ENCODE results near the gene TPRG1. TPM values are rescaled to one million over a fixed set of nuclear protein-coding genes. Genes with fewer than 3 reads are reported as not detected.

The TPRG1 gene
- total RNA-seq, 2 donors from 2014 or later, result 0.69 to 1.3 TPM

GRCh38 chr3:189308608-189309007, 136.8 kb downstream of the TPRG1 start:
- no peak overlapping the region for H3K27ac ChIP-seq (ENCODE audit: low read depth, low read length)
- H3K9ac ChIP-seq (ENCODE audit: extremely low read depth, low read length, poor library complexity, severe bottlenecking), result no peak overlapping the region
- no peak overlapping the region for H3K4me3 Mint-ChIP-seq
- H3K9me3 ChIP-seq (ENCODE audit: control insufficient read depth, low read length), result no peaks in the 10 kb centered on the region
- no peak overlapping the region for H3K4me3 ChIP-seq (ENCODE audit: low read length)
- no peak for TF ChIP-seq CTCF (conservative IDR thresholded peaks at IDR 0.05)
- peaks cover 18% of the 10 kb centered on the region for H3K27me3 ChIP-seq (ENCODE audit: control insufficient read depth, insufficient read depth, low read length, poor library complexity, severe bottlenecking)
- H3K9me3 Mint-ChIP-seq, result no peaks in the 10 kb centered on the region
- H3K4me1 Mint-ChIP-seq, result peaks cover 11% of the 10 kb centered on the region
- no peak for DNase-seq
- no peaks in the 10 kb centered on the region for H3K27me3 Mint-ChIP-seq (ENCODE audit: insufficient read depth)
- no peak overlapping the region for H3K27ac Mint-ChIP-seq
- no peaks in the 10 kb centered on the region for H3K36me3 ChIP-seq (ENCODE audit: control insufficient read depth, insufficient read depth, low read length)
- no peaks in the 10 kb centered on the region for H3K36me3 Mint-ChIP-seq (ENCODE audit: low read depth)
- H3K4me1 ChIP-seq (ENCODE audit: control insufficient read depth, insufficient read depth, low read length), result peaks cover 4% of the 10 kb centered on the region

DNA sequence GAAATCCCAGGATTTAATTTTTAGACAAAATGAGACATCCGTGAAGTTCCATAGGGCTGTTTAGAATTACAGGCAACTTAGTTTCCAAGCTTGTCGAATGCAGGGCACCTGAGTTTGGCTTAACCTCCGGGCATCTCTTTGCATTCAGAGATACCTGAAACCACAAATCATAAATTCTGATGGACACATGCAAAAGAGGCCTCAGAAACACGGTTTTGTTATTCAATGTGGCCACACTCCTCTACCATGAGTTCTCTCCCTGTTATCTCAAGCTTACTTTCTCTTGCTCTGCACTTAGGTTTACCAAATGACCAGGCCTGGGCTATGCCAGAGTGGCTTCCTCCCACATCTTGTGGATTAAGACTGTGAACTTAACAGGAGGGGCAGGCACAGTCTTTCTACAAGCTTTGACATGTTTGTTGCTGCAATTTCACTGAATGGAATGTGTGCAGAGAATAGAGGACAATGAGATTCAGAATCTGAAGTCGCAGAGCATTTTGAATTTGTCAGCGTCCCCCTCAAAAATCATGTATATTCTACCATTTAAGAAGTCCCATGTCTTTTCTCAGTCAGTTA, 137.7 kb downstream of the TPRG1 start:
- peaks cover 13% of the 10 kb centered on the region for H3K27me3 ChIP-seq (ENCODE audit: control insufficient read depth, insufficient read depth, low read length, poor library complexity, severe bottlenecking)

GRCh38 chr3:189311521-189311920, 139.8 kb downstream of the TPRG1 start:
- no peaks in the 10 kb centered on the region for H3K36me3 Mint-ChIP-seq (ENCODE audit: low read depth)
- Histone ChIP-seq H3K4me3 (ENCODE audit: low read length) (no peak overlapping the region), H3K27ac (ENCODE audit: low read depth, low read length) (no peak overlapping the region), H3K36me3 (ENCODE audit: control insufficient read depth, insufficient read depth, low read length) (no peaks in the 10 kb centered on the region), H3K9ac (ENCODE audit: extremely low read depth, low read length, poor library complexity, severe bottlenecking) (no peak overlapping the region), H3K4me1 (ENCODE audit: control insufficient read depth, insufficient read depth, low read length) (no peaks in the 10 kb centered on the region), H3K9me3 (ENCODE audit: control insufficient read depth, low read length) (no peaks in the 10 kb centered on the region), H3K27me3 (ENCODE audit: control insufficient read depth, insufficient read depth, low read length, poor library complexity, severe bottlenecking) (no peaks in the 10 kb centered on the region)
- H3K4me3 Mint-ChIP-seq, result no peak overlapping the region
- H3K27ac Mint-ChIP-seq, result no peak overlapping the region
- no peaks in the 10 kb centered on the region for H3K27me3 Mint-ChIP-seq (ENCODE audit: insufficient read depth)
- H3K9me3 Mint-ChIP-seq, result no peaks in the 10 kb centered on the region
- WGBS, 2 experiments (ENCODE audit: insufficient coverage in 1 of 2, insufficient read length in 1 of 2), result 92 to 96% methylated on average over 2 of the region's 2 CpGs
- H3K4me1 Mint-ChIP-seq, result peaks cover 7% of the 10 kb centered on the region
- TF ChIP-seq CTCF (conservative IDR thresholded peaks at IDR 0.05), result no peak
- DNase-seq, result no peak

More for the DNA sequence above, 137.7 kb downstream of the TPRG1 start:
- no peak for TF ChIP-seq CTCF (conservative IDR thresholded peaks at IDR 0.05)
- peaks cover 4% of the 10 kb centered on the region for H3K4me1 ChIP-seq (ENCODE audit: control insufficient read depth, insufficient read depth, low read length)
- H3K4me3 ChIP-seq (ENCODE audit: low read length), result no peak overlapping the region
- H3K36me3 ChIP-seq (ENCODE audit: control insufficient read depth, insufficient read depth, low read length), result no peaks in the 10 kb centered on the region
- H3K27ac ChIP-seq (ENCODE audit: low read depth, low read length), result no peak overlapping the region
- Mint-ChIP-seq H3K36me3 (ENCODE audit: low read depth) (no peaks in the 10 kb centered on the region), H3K27me3 (ENCODE audit: insufficient read depth) (no peaks in the 10 kb centered on the region), H3K4me3 (no peak overlapping the region), H3K9me3 (no peaks in the 10 kb centered on the region), H3K27ac (no peak overlapping the region), H3K4me1 (peaks cover 7% of the 10 kb centered on the region)
- no peak overlapping the region for H3K9ac ChIP-seq (ENCODE audit: extremely low read depth, low read length, poor library complexity, severe bottlenecking)
- no peaks in the 10 kb centered on the region for H3K9me3 ChIP-seq (ENCODE audit: control insufficient read depth, low read length)
- no peak for DNase-seq
- WGBS, 2 experiments (ENCODE audit: insufficient coverage in 1 of 2, insufficient read length in 1 of 2), result 84 to 85% methylated on average over 6 of the region's 6 CpGs

Measured in endodermal cell (in vitro differentiated cells).